Left lung (tissue), 10 donors: ENCODE results near the gene SLC32A1. TPM values are rescaled to one million over a fixed set of nuclear protein-coding genes. Genes with fewer than 3 reads are reported as not detected.

Experiments used
- ATAC-seq: fragments of 200-7000 bp; cut with Tn5 transposase; one replicate; pipeline ENCODE4 v1.9.1; 2020; ENCODE audit warnings: moderate library complexity
- DNase-seq, 4 donors: peaks; one replicate each; pipeline ENCODE4 v3.0.0-alpha.2; 2013 to 2020
- H3K27ac ChIP-seq, 2 donors: fragments of 200-600 bp; sonication (generic) in 1 of 2; one replicate each; pipeline versions ENCODE4 v1.5.0 to v1.8.0; 2020 to 2021
- H3K27me3 ChIP-seq, 2 donors: fragments of 200-600 bp; sonication (generic) in 1 of 2; one replicate each; pipeline versions ENCODE4 v1.5.0 to v1.8.0; 2020 to 2021
- H3K36me3 ChIP-seq, 2 donors: fragments of 200-600 bp; sonication (generic) in 1 of 2; one replicate each; pipeline versions ENCODE4 v1.5.0 to v1.8.0; 2020 to 2021
- H3K4me1 ChIP-seq, 2 donors: fragments of 200-600 bp; one replicate each; pipeline ENCODE4 v1.8.0; 2021
- H3K4me3 ChIP-seq, 2 donors: fragments of 200-600 bp; sonication (generic) in 1 of 2; one replicate each; pipeline versions ENCODE4 v1.5.0 to v1.8.0; 2020 to 2021; ENCODE audit warnings: mild to moderate bottlenecking in 1 of 2
- H3K9me3 ChIP-seq, 2 donors: fragments of 200-600 bp; sonication (generic) in 1 of 2; one replicate each; pipeline versions ENCODE4 v1.5.0 to v1.8.0; 2020 to 2021
- CTCF ChIP-seq, 2 donors: fragments of 200-600 bp; sonication (generic) in 1 of 2; IDR thresholded peaks; one replicate each; pipeline versions ENCODE4 v1.5.0 to v1.8.0; 2021; ENCODE audit warnings: antibody characterized with exemption in 2 of 2
- intact Hi-C, 2 donors: fragments of 100-400 bp; cut with DNase I; formaldehyde crosslinking; loops; one replicate each; pipeline versions ENCODE4 v1.11.2 to v1.14.2; 2022
- polyA plus RNA-seq, 6 donors: library from polyadenylated mRNA; unstranded; fragments of 120-200 nt; gene quantifications; one replicate each; pipeline ENCODE4 v1.2.1, GENCODE V29; 2013; ENCODE audit not compliant: insufficient read length in 6 of 6
- total RNA-seq, 2 donors: library from RNA; stranded (reverse); fragmentation: NEBNext Ultra II Directional; extraction: Animal tissue kit (Norgen Biotek cat#: 25700); gene quantifications; one replicate each; pipeline ENCODE4 v1.2.1, GENCODE V29; 2021
- donor health status: DM: no; HTN: yes; CAD: no.
- donor health status: DM: no; HTN: no; CAD: no.

SLC32A1 gene
- total and polyA plus RNA-seq, 8 donors = not detected

GRCh38 chr20:38700141-38700540 lies 24.1 kb upstream of the SLC32A1 start:
- H3K27me3 ChIP-seq = peaks cover 0 to 80% of the 10 kb centered on the region in 2 donors

GRCh38 chr20:38700926-38701325 lies 23.4 kb upstream of the SLC32A1 start:
- Histone ChIP-seq H3K4me3 (no peak overlapping the region), H3K9me3 (no peaks in the 10 kb centered on the region), H3K36me3 (no peaks in the 10 kb centered on the region), H3K27ac (no peak overlapping the region), H3K27me3 (peaks cover 0 to 84% of the 10 kb centered on the region in 2 donors), H3K4me1 (no peaks in the 10 kb centered on the region)
- intact Hi-C loops = no loop called here
- ATAC-seq (no peak), DNase-seq (no peak)
- TF ChIP-seq CTCF (IDR thresholded peaks at IDR 0.05) = no peak

More at GRCh38 chr20:38700141-38700540, 24.1 kb upstream of the SLC32A1 start:
- TF ChIP-seq CTCF (IDR thresholded peaks at IDR 0.05) = no peak
- DNase-seq = no peak
- Histone ChIP-seq H3K36me3 (no peaks in the 10 kb centered on the region), H3K27ac (no peak overlapping the region), H3K9me3 (no peaks in the 10 kb centered on the region), H3K4me1 (no peaks in the 10 kb centered on the region), H3K4me3 (no peak overlapping the region)
- no peak for ATAC-seq
- intact Hi-C loops = no loop called here

GRCh38 chr20:38703526-38703925 lies 20.8 kb upstream of the SLC32A1 start:
- no peak for ATAC-seq
- DNase-seq = no peak
- Histone ChIP-seq H3K27me3 (peaks cover 0 to 86% of the 10 kb centered on the region in 2 donors), H3K4me3 (no peak overlapping the region), H3K9me3 (no peaks in the 10 kb centered on the region), H3K4me1 (no peaks in the 10 kb centered on the region), H3K27ac (no peak overlapping the region), H3K36me3 (no peaks in the 10 kb centered on the region)
- intact Hi-C loops = no loop called here
- TF ChIP-seq CTCF (IDR thresholded peaks at IDR 0.05) = no peak

GRCh38 chr20:38704136-38704535 lies 20.1 kb upstream of the SLC32A1 start:
- Histone ChIP-seq H3K27ac (no peak overlapping the region), H3K4me1 (no peaks in the 10 kb centered on the region), H3K27me3 (peaks cover 0 to 89% of the 10 kb centered on the region in 2 donors), H3K4me3 (no peak overlapping the region), H3K9me3 (no peaks in the 10 kb centered on the region), H3K36me3 (no peaks in the 10 kb centered on the region)
- intact Hi-C loops = no loop called here
- no peak for DNase-seq
- ATAC-seq = no peak
- no peak for TF ChIP-seq CTCF (IDR thresholded peaks at IDR 0.05)

GRCh38 chr20:38706509-38706908 lies 17.8 kb upstream of the SLC32A1 start:
- Histone ChIP-seq H3K27ac (no peak overlapping the region), H3K4me3 (no peak overlapping the region), H3K36me3 (no peaks in the 10 kb centered on the region), H3K9me3 (no peaks in the 10 kb centered on the region), H3K4me1 (no peaks in the 10 kb centered on the region), H3K27me3 (peaks cover 0 to 74% of the 10 kb centered on the region in 2 donors)
- intact Hi-C loops = no loop called here
- TF ChIP-seq CTCF (IDR thresholded peaks at IDR 0.05) = no peak
- DNase-seq = no peak
- no peak for ATAC-seq
